Measurements from ENCODE around the gene GATAD2A.

The GATAD2A gene

DNA sequence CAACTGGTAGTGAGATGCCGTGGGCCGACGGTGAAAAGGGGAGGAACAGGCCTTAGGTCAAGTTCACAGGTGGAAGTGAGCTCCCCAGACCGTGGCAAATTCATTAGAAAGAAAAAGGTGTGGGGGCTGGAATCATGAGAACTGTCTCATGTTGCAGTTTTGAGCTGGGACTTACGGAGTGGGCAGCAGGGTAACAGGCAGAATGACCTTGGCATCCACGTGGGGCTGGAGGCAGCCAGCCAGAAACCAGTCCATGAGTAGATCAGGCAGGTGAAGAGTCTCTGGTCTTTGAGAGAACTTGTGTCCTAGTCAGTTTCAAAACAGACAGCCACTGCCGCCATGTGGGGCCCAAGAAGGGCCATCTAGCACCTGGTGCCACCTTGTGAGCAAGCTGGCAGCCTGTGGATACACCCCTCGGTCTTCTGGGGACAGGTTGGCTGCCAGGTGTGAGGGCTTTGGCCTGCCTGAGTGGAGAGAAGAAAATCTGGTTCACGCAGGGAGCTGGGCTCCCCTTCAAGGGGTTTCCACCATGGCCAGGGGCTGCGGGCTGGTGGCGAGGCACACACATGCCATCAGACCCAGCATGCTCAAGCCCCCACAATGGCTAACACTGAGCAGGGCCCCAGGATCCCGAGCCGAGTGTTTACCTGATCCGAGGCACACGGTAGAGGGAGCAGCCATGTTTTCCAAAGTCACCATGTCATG is 86.0 kb downstream of the GATAD2A start:
- DNase-seq = no peak

DNA sequence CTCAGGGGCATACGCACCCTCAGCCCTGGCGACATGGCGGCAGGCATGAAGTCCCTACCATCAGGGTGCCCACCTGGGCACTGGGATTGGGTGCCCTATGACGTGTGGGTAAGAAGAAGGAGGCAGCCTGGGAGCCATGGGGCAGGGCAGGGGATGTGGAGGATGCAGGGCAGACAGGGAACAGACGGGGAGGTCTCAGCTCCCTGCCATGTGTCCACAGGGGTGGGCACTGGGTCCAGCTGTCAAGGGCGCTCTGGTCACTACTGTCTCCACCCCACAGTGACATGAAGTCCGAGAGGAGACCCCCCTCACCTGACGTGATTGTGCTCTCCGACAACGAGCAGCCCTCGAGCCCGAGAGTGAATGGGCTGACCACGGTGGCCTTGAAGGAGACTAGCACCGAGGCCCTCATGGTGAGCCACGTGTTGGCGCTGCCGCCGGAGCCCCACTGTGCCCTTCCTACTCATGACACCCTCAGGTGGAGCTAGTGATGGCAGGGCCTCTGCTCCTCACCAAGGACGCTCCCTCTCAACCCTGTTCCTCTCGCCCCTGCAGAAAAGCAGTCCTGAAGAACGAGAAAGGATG is 86.6 kb downstream of the GATAD2A start:
- no peak for DNase-seq

DNA sequence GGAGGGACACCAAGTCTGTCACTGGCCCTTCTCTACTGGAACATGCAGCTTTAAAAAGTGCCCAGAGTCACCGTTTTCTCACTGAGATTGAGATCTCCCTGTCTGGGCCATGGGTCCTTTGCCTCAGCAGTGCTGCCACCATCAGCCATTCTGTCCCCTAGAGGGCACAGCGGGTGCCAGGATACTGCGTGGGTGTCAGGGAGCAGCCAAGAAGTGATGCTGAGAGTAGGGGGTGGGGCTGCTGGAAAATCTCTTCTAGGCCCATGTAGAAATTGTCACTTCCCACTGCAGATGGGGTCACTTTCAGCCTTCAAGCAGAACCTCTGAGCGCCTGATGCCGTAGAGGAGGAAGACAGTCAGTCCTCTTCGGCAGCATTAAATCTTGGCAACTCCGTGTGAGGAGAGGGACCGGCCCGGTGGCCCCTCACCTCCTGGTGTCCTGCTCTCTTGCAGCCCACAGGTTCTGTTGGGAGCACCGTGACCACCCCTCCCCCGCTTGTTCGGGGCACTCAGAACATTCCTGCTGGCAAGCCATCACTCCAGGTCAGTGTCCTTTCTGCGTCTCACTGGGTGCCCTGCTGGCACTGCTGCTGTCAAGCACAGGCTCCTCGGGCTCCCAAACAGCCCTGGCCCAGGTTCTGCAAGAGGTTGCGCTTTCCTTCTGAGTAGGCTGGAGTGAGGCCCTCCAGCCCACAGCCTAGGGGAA is 88.5 kb downstream of the GATAD2A start:
- no peak for DNase-seq

DNA sequence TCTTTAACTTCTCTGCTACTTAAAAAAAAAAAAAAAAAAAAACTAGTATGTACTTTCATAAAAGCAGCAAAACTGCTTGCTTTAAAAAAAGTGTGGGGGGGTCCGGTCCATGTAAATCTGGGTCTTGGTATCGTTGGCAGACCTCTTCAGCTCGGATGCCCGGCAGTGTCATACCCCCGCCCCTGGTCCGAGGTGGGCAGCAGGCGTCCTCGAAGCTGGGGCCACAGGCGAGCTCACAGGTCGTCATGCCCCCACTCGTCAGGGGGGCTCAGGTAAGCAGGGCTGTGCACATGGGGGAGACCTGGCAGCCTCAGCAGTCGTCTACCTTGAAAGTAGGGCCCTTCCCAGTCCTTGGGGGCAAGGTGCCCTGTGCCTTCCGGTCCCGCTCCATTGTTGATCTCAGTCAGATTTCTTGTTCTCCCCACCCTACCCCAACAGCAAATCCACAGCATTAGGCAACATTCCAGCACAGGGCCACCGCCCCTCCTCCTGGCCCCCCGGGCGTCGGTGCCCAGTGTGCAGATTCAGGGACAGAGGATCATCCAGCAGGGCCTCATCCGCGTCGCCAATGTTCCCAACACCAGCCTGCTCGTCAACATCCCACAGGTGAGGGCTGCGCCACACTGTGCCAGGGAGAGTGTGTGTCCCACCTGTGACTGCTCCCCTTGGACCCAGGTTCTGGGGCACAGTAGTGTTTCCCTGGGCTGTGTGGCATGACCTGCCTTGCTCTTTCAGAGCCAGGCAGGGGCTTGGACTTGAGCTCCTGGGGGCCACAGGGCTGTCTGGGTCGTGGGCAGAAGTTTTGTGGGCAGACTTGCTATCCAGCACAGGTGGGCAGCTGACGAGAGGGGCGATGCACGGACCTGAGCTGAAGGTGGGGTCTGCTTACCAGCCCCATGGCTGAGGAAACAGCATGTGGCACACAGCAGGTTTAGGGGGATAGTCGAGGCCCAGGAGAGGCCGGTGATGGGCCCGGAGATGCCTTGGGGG is 90.4 kb downstream of the GATAD2A start:
- DNase-seq = no peak

DNA sequence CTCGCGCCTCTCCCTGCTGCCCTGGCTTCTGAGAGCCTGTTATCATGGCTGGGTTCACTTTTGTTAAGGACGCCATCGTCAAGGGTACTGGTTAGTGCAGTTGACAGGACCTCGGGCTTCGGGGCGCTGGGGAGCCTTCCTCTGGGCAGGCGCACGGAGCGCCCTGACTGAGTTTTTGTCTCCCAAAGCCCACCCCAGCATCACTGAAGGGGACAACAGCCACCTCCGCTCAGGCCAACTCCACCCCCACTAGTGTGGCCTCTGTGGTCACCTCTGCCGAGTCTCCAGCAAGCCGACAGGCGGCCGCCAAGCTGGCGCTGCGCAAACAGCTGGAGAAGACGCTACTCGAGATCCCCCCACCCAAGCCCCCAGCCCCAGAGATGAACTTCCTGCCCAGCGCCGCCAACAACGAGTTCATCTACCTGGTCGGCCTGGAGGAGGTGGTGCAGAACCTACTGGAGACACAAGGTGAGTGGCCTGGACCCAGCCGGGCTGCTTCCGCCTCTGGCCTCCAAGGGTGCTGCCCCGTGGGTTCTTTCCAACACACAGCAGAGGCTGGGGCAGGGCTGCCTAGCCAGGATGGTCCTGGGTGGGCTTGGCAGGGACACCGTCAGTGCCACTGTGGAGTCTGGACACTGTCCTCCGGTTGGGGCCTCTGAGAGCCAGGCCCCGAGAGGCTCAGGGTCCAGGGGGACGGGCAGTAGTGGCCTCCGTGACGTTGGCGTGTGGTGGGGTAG is 92.9 kb downstream of the GATAD2A start:
- DNase-seq = no peak

DNA sequence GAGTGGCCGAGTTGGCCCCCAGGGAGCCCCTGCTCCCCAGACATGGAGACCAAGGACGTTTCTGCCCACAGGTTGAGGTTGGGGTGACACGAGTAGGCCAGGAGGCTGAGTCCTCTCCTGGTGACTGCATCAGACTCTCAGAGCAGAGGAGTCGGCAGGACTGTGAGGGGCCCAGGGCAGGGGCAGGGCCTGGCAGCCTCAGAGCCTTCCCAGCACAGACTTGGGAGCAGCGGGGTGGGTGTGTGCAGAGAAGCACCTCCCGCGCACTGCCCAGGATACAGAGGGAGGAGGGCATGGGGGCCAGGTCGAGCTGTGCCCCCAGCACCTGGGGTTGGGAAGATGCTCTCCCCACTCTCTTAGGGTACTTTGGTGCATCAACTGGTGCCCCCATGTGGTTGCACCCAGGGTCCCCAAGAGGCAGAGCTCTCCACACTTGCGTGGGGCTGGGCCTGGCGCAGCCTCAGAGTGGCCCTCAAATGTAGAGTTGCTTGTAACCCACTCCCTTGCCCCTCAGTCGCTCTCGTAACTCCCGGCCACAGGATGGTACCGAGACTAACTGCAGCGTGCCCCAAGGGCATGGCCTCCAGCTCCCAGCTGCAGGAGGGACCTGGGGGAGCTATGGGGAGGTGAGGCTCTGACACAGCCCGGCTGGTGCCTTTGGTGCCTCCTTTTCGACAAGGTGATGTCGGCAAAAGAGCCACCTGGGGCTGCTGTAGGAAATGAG is 94.0 kb downstream of the GATAD2A start:
- no peak for DNase-seq

DNA sequence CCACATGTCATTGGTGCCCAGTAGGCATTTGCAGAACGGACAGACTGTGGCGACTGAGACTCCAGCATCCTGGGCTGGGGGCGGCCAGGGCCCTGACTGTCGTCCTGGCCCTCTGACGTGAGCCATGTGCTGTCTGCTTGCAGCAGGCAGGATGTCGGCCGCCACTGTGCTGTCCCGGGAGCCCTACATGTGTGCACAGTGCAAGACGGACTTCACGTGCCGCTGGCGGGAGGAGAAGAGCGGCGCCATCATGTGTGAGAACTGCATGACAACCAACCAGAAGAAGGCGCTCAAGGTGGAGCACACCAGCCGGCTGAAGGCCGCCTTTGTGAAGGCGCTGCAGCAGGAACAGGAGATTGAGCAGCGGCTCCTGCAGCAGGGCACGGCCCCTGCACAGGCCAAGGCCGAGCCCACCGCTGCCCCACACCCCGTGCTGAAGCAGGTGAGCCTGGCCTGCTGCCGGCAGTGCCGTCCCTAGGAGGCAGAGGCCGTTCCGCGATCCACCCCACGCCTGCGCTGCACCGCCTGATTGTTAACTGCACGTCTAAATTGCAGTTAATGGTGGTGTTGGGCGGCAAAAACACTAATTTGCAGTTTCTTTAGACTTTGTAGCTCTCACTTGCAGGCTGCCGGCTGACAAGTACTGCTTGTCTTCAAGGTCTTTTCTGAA is 95.6 kb downstream of the GATAD2A start:
- DNase-seq = no peak

DNA sequence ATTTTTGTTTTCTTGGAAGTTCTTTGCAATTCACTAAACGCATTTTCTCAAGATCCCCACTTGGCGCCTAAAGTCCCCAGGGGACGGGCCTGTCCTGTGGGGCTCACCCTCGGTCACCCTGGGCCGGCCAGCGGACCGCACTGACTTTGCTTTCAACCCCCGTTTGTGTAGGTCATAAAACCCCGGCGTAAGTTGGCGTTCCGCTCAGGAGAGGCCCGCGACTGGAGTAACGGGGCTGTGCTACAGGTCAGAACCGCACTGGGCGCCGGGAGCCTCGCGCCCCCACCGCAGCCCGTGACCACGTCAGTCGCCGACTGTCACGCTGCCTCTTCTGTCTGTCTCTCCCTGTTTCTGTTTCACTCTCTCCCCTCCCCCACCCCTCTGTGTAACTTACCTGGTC is 96.3 kb downstream of the GATAD2A start:
- no peak for DNase-seq

DNA sequence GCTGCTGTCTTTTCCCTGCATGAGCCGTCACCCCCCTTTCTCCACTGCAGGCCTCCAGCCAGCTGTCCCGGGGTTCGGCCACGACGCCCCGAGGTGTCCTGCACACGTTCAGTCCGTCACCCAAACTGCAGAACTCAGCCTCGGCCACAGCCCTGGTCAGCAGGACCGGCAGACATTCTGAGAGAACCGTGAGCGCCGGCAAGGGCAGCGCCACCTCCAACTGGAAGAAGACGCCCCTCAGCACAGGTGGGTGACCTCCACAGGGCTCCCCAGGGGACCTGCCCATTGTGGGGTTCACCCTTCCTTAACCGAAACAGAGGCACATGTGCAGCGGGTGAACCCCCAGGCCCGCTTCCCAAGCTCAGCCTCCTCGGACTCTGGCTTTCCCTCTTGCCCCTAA is 96.8 kb downstream of the GATAD2A start:
- DNase-seq = no peak

DNA sequence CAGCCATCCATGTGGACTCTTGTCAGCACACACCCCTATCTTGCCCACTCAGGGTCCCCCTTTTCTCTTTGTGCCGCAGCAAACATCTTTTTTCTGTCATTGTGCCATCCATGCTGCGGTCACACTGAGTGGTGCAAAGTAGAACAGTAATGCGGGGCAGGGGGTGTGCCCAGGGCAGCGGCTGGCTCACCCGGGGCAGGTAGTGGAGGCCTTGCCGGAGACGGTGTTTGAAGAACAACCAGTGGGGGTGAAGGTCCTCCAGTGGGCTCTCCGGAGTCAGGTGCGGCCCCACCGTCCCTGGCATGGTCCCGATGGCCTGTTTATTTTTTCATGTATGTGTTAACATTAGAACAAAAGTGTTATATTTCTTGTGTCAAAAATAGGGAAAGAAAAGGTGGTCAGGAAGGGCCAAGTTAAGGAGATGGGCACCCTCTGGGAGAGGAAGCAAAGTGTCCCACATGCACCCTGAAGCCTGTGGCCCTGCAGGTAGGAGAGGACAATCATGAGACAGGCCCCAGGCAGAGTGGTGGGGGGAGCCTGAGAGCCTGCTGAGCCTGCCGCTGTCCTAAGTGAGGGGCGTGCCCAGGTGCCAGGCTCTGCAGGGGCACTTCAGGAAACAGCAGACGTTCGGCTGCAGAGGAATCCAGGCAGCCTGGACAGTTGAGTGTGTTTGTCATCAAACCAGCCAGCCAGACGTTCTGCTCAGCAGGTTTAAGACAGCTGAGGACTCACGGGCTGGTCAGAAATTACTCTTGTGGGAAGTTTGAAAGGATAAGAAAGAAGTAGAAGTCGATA is 97.5 kb downstream of the GATAD2A start:
- DNase-seq = no peak

DNA sequence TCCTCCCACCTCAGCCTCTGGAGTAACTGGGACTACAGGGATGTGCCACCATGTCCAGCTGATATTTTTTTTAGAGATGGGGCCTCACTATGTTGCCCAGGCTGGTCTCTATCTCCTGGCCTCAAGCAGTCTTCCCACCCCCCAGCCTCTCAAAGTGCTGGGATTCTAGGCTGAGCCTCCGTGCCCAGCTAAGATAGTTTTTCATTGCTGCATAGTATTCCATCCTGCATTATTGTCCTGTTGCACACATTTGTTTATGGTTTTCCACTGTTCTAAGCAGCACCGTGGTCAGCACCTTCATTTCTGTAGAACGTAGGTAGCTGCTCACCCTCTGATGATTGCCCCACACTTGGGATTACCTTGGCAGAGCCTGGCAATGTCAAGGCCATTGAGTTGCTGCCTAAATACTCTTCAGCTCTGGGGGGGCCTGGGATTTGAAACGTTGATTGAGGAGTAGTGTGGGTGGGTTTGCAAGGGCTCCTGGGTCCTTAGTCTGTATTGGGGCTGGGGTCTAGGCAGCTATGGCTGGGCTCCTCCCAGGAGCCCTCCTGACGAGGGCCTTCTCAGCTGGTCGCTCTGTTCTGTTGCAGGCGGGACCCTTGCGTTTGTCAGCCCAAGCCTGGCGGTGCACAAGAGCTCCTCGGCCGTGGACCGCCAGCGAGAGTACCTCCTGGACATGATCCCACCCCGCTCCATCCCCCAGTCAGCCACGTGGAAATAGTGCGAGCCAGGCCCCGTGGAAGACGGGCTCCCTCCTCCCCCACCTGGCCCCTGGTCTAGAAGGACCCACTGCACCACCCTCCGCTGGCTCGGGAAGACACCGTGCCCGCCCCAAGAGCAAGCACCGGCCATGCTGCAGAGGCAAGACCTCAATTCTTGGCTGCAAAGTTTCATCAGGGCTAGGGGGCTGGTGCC is 99.5 kb downstream of the GATAD2A start:
- DNase-seq = no peak

DNA sequence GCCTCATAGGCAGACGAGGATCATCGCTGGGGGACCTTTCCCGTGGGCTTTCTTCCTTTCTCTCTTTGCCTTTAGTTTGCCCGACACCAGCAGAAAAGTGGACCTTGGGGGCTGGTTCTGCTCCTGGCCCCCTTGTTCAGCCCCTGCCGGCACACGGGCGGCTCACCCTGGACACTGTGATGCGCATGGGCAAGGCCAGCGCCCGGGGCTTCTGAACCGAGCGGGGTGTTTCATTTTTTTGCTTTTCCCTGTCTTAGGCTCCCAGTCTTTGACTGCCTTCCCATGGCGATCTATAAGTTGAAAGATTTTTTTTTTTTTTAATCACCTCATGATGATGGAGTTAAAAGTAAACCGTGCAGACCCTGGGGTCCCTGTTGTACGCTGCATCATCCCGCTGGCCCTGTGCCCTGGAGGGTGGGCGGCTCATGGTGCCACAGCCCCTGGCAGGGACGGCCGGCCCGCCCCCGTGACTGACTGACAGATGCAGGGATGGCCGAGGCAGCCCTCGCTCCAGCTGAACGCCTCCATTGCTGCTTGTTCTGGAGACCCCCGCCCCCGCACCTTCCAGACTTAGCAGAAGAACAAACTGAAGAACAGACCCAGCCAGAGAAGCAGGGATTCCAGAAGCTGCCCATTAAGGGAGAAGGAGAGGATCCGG is 100.3 kb downstream of the GATAD2A start:
- DNase-seq = no peak

DNA sequence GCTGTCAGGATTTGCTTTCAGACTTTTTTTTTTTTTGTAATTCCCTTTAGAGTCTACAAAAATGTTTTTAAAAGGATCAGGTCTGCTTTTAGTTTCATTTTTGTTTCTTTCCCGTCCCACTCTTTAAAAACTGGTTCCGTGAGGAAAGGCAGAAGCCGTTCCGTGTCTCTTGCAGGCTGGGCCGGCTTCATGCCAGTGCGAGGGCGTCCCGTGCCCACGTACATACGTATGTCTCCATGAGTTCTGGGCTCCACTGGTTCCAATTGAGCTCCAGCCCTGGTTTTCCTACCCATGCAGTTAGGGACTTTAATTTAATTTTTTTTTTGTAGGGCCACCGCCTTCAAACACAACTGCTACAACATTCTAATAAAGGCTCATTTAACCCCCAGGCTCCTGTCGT is 101.1 kb downstream of the GATAD2A start:
- DNase-seq = no peak

DNA sequence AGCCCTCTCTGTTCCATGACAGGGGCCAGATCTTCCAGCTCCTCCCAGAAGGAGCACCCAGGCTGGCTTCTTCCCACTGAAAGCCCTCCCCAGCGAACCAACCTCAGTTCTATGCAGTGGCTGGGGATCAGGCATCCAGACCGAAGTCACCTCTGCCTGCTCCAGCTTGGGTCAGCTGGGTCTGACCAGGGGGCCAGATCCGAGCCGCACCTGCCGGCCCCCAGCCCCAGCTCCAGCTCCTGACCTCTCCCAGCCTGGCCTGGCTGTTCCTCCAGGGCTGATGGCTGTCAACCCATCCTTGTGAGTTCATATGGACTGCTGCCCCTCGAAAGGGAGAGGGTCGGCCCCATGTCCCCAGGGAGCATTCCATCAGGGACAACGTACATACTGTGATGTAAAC is 101.9 kb downstream of the GATAD2A start:
- no peak for DNase-seq

DNA sequence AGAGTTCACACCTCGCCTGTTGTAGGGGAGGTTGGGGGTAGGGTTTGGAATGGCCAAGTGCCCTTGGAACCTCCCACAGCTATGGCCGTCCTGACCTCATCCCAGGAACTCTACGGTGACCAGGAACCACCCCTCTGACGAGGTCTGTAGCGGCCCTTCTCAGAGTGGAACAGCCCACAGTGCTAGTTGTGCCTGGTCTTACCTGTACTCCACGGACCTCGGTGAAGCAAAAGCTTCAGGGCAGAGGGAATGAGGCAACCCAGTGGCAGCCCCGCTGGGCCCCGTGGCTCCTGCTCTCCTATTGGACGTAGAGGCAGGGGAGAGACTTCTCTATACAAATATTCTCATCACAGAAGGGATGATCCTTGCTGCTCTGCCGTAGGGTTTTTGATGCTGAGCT is 102.7 kb downstream of the GATAD2A start:
- no peak for DNase-seq

DNA sequence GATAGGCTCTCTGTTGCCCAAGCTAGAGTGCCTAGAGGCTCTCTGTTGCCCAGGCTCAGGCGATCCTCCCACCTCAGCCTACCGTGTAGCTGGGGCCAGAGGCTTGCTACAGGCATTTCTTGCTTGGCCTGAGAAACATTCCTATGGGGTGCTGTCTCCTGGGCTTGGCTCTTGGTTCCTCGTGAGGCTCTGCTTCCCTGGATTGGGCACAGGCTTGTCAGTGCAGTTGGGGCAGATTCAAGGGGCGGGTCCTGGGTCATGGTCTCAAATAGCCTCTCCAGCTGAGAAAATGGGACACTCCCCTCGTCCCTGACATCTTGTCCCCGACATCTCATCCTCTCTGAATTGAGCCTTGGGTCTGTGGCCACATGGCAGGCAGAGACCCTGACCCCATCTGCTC is 105.0 kb downstream of the GATAD2A start:
- no peak for DNase-seq

DNA sequence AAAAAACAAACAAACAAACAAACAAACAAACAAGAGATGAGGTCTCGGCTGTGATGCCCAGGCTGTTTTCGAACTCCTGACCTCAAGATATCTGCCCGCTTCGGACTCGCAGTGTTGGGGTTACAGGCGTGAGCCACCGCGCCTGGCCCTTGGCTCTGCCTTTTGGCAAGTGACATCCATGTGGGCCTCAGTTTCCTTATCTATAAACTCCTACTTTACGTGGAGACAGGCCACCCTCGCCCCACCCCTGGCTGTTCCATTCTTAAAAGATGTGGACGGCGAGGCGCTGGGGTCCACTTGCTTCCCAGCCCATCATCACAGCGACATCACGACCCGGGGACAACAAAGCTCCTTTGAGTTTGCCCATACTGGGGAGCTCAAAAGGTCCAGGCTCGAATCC is 108.2 kb downstream of the GATAD2A start:
- no peak for DNase-seq

DNA sequence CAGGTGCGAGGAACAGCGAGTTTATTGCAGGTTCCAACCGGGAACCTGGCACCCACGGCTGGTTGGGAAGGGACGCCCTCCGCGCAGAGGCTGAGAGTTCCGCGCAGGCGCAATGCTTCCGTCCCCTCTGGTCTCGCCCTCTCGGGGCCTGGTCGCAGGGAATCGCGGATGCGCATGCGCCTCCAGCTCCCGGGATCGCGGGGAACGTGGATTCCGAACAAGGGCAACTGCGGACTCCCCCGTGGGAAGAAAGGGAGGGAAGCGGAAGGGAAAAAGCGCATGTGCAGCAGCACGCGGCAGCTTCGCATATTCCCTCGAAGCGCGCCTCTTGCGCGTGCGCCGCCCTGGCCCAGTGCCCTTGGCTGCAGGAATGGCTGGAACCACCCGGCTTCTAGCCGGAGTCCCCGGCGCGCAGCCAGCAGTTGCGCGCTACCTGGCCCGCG is 108.8 kb downstream of the GATAD2A start:
- no peak for DNase-seq
